GM21528 (cell line): ENCODE measurements around the gene ETNPPL.

Experiments used
- ATAC-seq: cut with Tn5 transposase; IDR thresholded peaks from one replicate; pipeline ENCODE4 v1.9.1; 2021; ENCODE audit warnings: mild to moderate bottlenecking, moderate library complexity; ENCODE audit not compliant: unreplicated experiment, low FRiP score

The ETNPPL gene

GRCh38 chr4:108702960-108703359 is 59.9 kb downstream of the ETNPPL start:
- ATAC-seq, result no peak

GRCh38 chr4:108700081-108700757 is 62.6 kb downstream of the ETNPPL start:
- no peak for ATAC-seq

DNA sequence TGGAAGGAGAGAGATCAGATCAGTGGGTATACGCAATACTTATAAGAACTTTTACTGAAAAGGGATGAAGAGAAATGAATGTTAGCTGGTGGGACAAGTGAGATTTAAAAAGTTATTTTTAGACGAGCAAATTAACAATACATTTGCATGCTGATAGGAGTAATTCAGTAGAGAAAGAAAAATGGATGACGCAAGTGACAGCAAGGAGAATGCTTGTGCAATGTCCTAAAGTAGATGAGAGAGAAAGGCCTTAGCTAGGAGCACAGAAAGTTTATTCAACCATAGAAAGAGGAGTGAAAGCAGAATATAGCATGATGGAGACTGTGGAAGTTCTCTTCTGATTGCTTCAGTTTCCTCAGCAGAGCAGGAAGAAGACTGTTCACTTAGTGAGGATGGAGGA is 66.7 kb downstream of the ETNPPL start:
- no peak for ATAC-seq

GRCh38 chr4:108695062-108695461 is 67.8 kb downstream of the ETNPPL start:
- no peak for ATAC-seq

- no peak for ATAC-seq
Observed at GRCh38 chr4:108694423-108694822, 68.4 kb downstream of the ETNPPL start.

DNA sequence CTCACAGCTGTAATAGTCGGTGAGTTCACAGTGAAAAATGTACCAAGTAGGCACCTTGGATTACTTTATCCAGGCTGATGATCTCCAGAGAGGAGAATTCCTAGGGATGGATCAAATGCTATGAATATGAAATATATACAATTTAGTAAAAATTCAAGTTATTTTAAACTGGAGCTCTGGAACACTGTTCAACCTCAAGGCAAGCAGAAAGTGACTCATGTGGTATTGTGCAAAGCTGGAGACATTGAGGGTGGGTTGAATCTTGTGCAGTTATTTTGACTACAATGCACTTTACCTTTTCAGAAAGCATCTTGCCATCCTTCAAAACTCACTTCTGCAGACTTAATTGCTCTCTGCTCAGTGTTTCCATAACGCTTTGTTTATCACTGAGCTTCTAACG is 69.0 kb downstream of the ETNPPL start:
- no peak for ATAC-seq

DNA sequence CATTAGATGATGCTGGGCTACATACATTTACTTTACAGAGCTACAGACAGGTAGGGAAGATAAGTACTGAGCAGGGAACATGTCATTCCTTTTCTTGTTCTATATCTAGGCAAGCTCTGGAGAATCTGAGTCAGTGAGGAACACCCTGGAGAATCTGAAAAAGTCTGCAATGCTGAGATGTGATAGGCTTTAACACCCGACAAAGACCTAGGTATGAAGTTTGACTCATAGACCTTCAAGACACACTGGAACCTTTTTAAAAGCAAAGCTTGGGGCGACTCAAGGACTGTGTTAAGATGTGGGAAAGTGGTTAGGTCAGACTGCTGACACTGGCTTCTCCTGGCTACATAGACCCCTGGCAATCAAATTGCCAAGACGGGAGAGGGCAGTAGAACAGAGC is 69.6 kb downstream of the ETNPPL start:
- ATAC-seq, result no peak
